GM23338 (cell line): ENCODE data around the gene NECAB3. TPM values are rescaled to one million over a fixed set of nuclear protein-coding genes. Genes with fewer than 3 reads are reported as not detected.
A peak's percentile ranks its signal among the peaks of the same experiment; 100 is the strongest.

ENCODE experiments used
- ATAC-seq: fragments of 200-7000 bp; cut with Tn5 transposase; 3 replicates; pipeline ENCODE4 v1.9.1; 2020
- DNase-seq: peaks from one replicate; pipeline ENCODE4 v3.0.0-alpha.2; 2015; ENCODE audit warnings: low spot score
- H2AFZ ChIP-seq: fragments of 200-600 bp; sonication (generic); 2 replicates; pipeline ENCODE4 v1.8.0; 2016; ENCODE audit warnings: antibody characterized with exemption, mild to moderate bottlenecking, moderate library complexity
- H3F3A ChIP-seq: fragments of 200-600 bp; sonication (generic); replicated peaks from 2 replicates; pipeline ENCODE4 v1.8.0; 2017; ENCODE audit warnings: antibody characterized with exemption, mixed run types, low read depth
- H3K27ac ChIP-seq: fragments of 200-600 bp; sonication (generic); 2 replicates; pipeline ENCODE4 v1.6.1; 2016; ENCODE audit warnings: low read depth
- H3K27me3 ChIP-seq: fragments of 200-600 bp; sonication (generic); 2 replicates; pipeline ENCODE4 v1.8.0; 2016; ENCODE audit warnings: mild to moderate bottlenecking, mixed run types, moderate library complexity; ENCODE audit not compliant: insufficient read depth
- H3K36me3 ChIP-seq: fragments of 200-600 bp; sonication (generic); 2 replicates; pipeline ENCODE4 v1.8.0; 2016; ENCODE audit warnings: mild to moderate bottlenecking; ENCODE audit not compliant: insufficient read depth
- H3K4me1 ChIP-seq: fragments of 200-600 bp; sonication (generic); 2 replicates; pipeline ENCODE4 v1.8.0; 2016; ENCODE audit warnings: mild to moderate bottlenecking, moderate library complexity; ENCODE audit not compliant: insufficient read depth
- H3K4me2 ChIP-seq: fragments of 200-600 bp; sonication (generic); 2 replicates; pipeline ENCODE4 v1.7.1; 2017; ENCODE audit warnings: mixed run types
- H3K4me3 ChIP-seq: fragments of 200-600 bp; sonication (generic); 2 replicates; pipeline ENCODE4 v1.6.1; 2016; ENCODE audit warnings: mixed run types
- H3K79me2 ChIP-seq: fragments of 200-600 bp; sonication (generic); replicated peaks from 2 replicates; pipeline ENCODE4 v1.8.0; 2017; ENCODE audit warnings: mild to moderate bottlenecking; ENCODE audit not compliant: insufficient read depth
- H3K9me2 ChIP-seq: fragments of 200-600 bp; sonication (generic); 2 replicates; pipeline ENCODE4 v1.8.0; 2017; ENCODE audit not compliant: insufficient read depth
- H4K20me1 ChIP-seq: fragments of 200-600 bp; sonication (generic); replicated peaks from 2 replicates; pipeline ENCODE4 v1.8.0; 2017; ENCODE audit warnings: mild to moderate bottlenecking; ENCODE audit not compliant: insufficient read depth
- H3K27ac Mint-ChIP-seq: 2 replicates; pipeline ENCODE4 v1.8.0; 2020; ENCODE audit warnings: inconsistent platforms, mild to moderate bottlenecking, moderate library complexity, mixed read lengths
- H3K27me3 Mint-ChIP-seq: 3 replicates; pipeline ENCODE4 v1.8.0; 2022; ENCODE audit warnings: low read depth, mild to moderate bottlenecking, moderate library complexity, mixed read lengths, inconsistent platforms; ENCODE audit not compliant: insufficient read depth, poor library complexity
- H3K36me3 Mint-ChIP-seq: 3 replicates; pipeline ENCODE4 v1.8.0; 2021; ENCODE audit warnings: low read depth, mild to moderate bottlenecking, inconsistent platforms, moderate library complexity, mixed read lengths
- H3K4me1 Mint-ChIP-seq: 3 replicates; pipeline ENCODE4 v1.8.0; 2020; ENCODE audit warnings: mild to moderate bottlenecking, inconsistent platforms, mixed read lengths
- H3K4me3 Mint-ChIP-seq: 3 replicates; pipeline ENCODE4 v1.8.0; 2021; ENCODE audit warnings: moderate library complexity, mild to moderate bottlenecking, inconsistent platforms, mixed read lengths
- H3K9me3 Mint-ChIP-seq: 3 replicates; pipeline ENCODE4 v1.8.0; 2020; ENCODE audit warnings: moderate library complexity, mild to moderate bottlenecking, inconsistent platforms, mixed read lengths
- ETS1 ChIP-seq: IDR thresholded peaks from 2 replicates; pipeline ENCODE4 v1.6.1; 2016; ENCODE audit warnings: antibody characterized with exemption
- EZH2phosphoT487 ChIP-seq: fragments of 200-600 bp; sonication (generic); IDR thresholded peaks from one replicate; pipeline ENCODE4 v1.8.1; 2018; ENCODE audit warnings: antibody characterized with exemption; ENCODE audit not compliant: unreplicated experiment
- JUNB ChIP-seq: IDR thresholded peaks from one replicate; pipeline ENCODE4 v1.6.1; 2016; ENCODE audit warnings: antibody characterized with exemption; ENCODE audit not compliant: unreplicated experiment
- POLR2AphosphoS5 ChIP-seq: IDR thresholded peaks from 2 replicates; pipeline ENCODE4 v1.6.1; 2016; ENCODE audit warnings: antibody characterized with exemption, low read depth
- REST ChIP-seq: IDR thresholded peaks from one replicate; pipeline ENCODE4 v1.6.1; 2018; ENCODE audit warnings: antibody characterized with exemption; ENCODE audit not compliant: unreplicated experiment
- ZNF462 ChIP-seq: fragments of 250-450 bp; sonication (Bioruptor Pico); IDR thresholded peaks from 2 replicates; pipeline ENCODE4 v1.5.0; 2020; ENCODE audit warnings: mild to moderate bottlenecking, moderate library complexity
- polyA plus RNA-seq: library from polyadenylated mRNA; unstranded; fragments of >200 nt; fragmentation: Nextera tagmentation; extraction: Ambion mirVana; gene quantifications from 2 replicates; pipeline ENCODE4 v1.2.1, GENCODE V29; 2016
- total RNA-seq: library from RNA; depleted of rRNA; stranded (reverse); fragments of >200 nt; shearing (Covaris generic); gene quantifications from 2 replicates; pipeline ENCODE4 v1.2.3, GENCODE V29; 2014

NECAB3 gene
- total and polyA plus RNA-seq, 2 experiments from 2014 or later, result 8.5 to 28.4 TPM

GRCh38 chr20:33684533-33685327 is 10.5 kb upstream of the NECAB3 start:
- peak overlapping the region; percentile 88 for H3K4me3 ChIP-seq
- H3K79me2 ChIP-seq, result peaks cover 39% of the 10 kb centered on the region
- Mint-ChIP-seq H3K4me1 (peaks cover 22% of the 10 kb centered on the region), H3K9me3 (no peaks in the 10 kb centered on the region; the same call in 2 of the 3 replicates), H3K36me3 (peaks cover 3% of the 10 kb centered on the region; the same call in 1 of the 3 replicates), H3K27me3 (peaks cover 9% of the 10 kb centered on the region), H3K27ac (peak overlapping the region; percentile 80), H3K4me3 (peak overlapping the region; percentile 88)
- 0 out of 2 replicates have a peak, but pooled peaks cover 2% of the 10 kb centered on the region for H3F3A ChIP-seq
- H3K9me2 ChIP-seq, result no peaks in the 10 kb centered on the region
- ATAC-seq (peak; percentile 31), DNase-seq (peak; percentile 65)
- no peaks in the 10 kb centered on the region for H3K27me3 ChIP-seq
- peaks cover 10% of the 10 kb centered on the region; the same call in 1 of the 2 replicates for H3K4me1 ChIP-seq
- H3K27ac ChIP-seq, result peak overlapping the region; percentile 78; the same call in 1 of the 2 replicates
- peaks cover 25% of the 10 kb centered on the region; the same call in 1 of the 2 replicates for H4K20me1 ChIP-seq
- H3K36me3 ChIP-seq, result no peaks in the 10 kb centered on the region
- H2AFZ ChIP-seq, result no peak overlapping the region
- peak overlapping the region; percentile 98 for H3K4me2 ChIP-seq
- TF ChIP-seq EZH2phosphoT487 (no peak), ETS1 (no peak), REST (no peak), POLR2AphosphoS5 (0 out of 2 replicates have a peak, but pooled peaks have one; percentile 36), ZNF462 (CRISPR knock-in tag) (no peak), JUNB (no peak)
